AG04450 (cell line): Measurements from ENCODE around the gene SLC8A1. TPM values are rescaled to one million over a fixed set of nuclear protein-coding genes. Genes with fewer than 3 reads are reported as not detected.
A peak's percentile ranks its signal among the peaks of the same experiment; 100 is the strongest.

Experiments used
- CTCF ChIA-PET: fragments of 300-600, 350-600 bp; formaldehyde crosslinking; extraction: SDS; loops from one replicate; lab custom pipeline; 2022; ENCODE audit warnings: antibody characterized with exemption, inconsistent platforms; lab: Charles Lee
- POLR2A ChIA-PET: fragments of 350-600 bp; formaldehyde crosslinking; extraction: SDS; loops from one replicate; lab custom pipeline; 2021; ENCODE audit warnings: antibody characterized with exemption, inconsistent platforms; lab: Yijun Ruan, JAX
- DNase-seq: peaks from one replicate; pipeline ENCODE4 v3.0.0-alpha.2; 2011; ENCODE audit warnings: low read depth, low spot score
- H3K27ac ChIP-seq: one replicate; pipeline ENCODE4 v1.5.1; 2012; ENCODE audit warnings: low read depth, low read length, control low read depth
- H3K27me3 ChIP-seq: one replicate; pipeline ENCODE4 v1.6.0; 2012; ENCODE audit warnings: low read length; ENCODE audit not compliant: control insufficient read depth, insufficient read depth
- H3K4me3 ChIP-seq: 2 replicates; pipeline ENCODE4 v1.5.1; 2011; ENCODE audit warnings: mild to moderate bottlenecking, low read depth, low read length, control low read depth
- H3K9me3 ChIP-seq: 2 replicates; pipeline ENCODE4 v1.5.1; 2012; ENCODE audit warnings: low read length; ENCODE audit not compliant: control insufficient read depth, insufficient read depth
- CTCF ChIP-seq: IDR thresholded peaks from 2 replicates; pipeline ENCODE4 v1.5.1; 2011; ENCODE audit warnings: low read depth, low read length, control low read depth, inconsistent platforms
- polyA plus RNA-seq: library from polyadenylated mRNA; depleted of rRNA; stranded (reverse); fragments of >200 nt; gene quantifications from 2 replicates; pipeline ENCODE4 v1.2.3, GENCODE V29; 2011

The SLC8A1 gene
- polyA plus RNA-seq, 1 experiment = 19.3 TPM

DNA sequence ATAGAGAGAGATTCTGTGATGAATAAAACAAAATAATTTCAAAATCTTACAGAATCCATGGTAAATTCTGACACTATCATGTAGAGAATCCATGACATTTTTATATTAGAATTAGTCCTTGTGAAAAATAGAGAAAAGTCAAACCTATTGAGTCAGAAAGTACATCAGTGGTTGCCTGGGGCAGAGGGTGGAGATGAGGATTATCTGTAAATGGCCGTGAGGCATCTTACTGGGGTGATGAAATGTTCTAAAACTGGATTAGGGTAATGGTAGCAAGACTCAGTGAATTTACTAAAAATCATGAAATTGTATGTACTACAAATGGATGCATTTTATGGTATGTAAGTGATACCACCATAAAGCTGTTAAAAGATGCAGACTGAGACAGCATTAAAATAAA lies 323.1 kb downstream of the SLC8A1 start:
- no peak for TF ChIP-seq CTCF
- H3K27ac ChIP-seq = peak overlapping the region; percentile 93
- POLR2A ChIA-PET = interaction anchor here (1.7 kb wide), 1 partner anchor 26 kb away, joined by 13 read pairs; no protein-coding TSS in a partner anchor
- DNase-seq = no peak
- H3K9me3 ChIP-seq = no peaks in the 10 kb centered on the region
- H3K4me3 ChIP-seq = no peak overlapping the region
- CTCF ChIA-PET = interaction anchor here (1.5 kb wide), 1 partner anchor 64 kb away, joined by 3 read pairs; no protein-coding TSS in a partner anchor
- H3K27me3 ChIP-seq = no peaks in the 10 kb centered on the region

GRCh38 chr2:40127890-40128557 lies 323.9 kb downstream of the SLC8A1 start:
- ChIA-PET CTCF (interaction anchor here (0.7 to 3.0 kb wide), 5 partner anchors 11 to 214 kb away, joined by 3 to 15 read pairs (median 3); no protein-coding TSS in a partner anchor), POLR2A (interaction anchor here (0.5 to 1.7 kb wide), 11 partner anchors 25 to 215 kb away, joined by 3 to 13 read pairs (median 4); no protein-coding TSS in a partner anchor)
- no peak for TF ChIP-seq CTCF
- Histone ChIP-seq H3K9me3 (no peaks in the 10 kb centered on the region), H3K27ac (peak overlapping the region; percentile 93), H3K4me3 (no peak overlapping the region), H3K27me3 (no peaks in the 10 kb centered on the region)
- peak; percentile 89 for DNase-seq

DNA sequence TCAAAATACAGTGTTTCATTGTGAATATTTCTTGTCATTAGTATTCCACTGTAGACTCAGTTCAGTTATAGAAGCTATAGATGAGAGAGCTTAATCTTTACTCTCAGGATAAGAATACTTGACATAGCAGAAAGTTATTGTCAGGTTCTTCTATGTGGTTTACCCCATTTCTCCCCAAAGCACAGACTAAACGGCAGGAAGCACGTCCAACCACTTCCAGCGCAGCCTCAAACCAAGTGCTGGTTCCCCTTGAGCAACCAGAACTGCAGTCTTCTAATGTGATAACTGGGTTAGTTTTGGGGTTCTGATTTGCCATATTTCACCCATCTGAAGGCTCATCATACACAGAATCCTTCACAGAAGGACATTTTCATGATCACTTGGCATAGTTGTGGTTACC lies 324.7 kb downstream of the SLC8A1 start:
- DNase-seq = no peak
- H3K4me3 ChIP-seq = no peak overlapping the region
- ChIA-PET POLR2A (interaction anchor here (1.0 to 1.7 kb wide), 7 partner anchors 24 to 213 kb away, joined by 3 to 13 read pairs (median 5); no protein-coding TSS in a partner anchor), CTCF (interaction anchor here (1.0 to 3.0 kb wide), 3 partner anchors 11 to 213 kb away, joined by 3 to 15 read pairs (median 3); no protein-coding TSS in a partner anchor)
- no peak for TF ChIP-seq CTCF
- no peaks in the 10 kb centered on the region for H3K9me3 ChIP-seq
- no peaks in the 10 kb centered on the region for H3K27me3 ChIP-seq
- peak overlapping the region; percentile 93 for H3K27ac ChIP-seq

DNA sequence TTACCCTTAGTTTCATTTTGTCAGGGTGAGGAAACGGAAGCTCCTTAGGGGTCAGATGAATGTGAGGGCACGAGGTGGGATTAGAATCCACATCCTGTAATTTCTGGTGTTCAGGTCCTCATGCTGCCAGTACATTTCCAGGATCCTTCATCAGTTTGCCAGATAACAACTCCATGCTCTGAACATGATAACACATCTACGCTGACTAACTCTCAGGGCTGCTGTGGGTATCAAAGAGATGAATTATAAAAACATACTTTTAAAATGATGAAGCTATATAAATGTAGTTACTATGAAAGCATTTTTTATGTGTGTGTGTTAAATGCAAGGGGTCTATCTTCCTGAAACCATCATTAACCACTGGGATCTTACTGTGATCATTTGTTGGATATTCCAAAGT lies 325.9 kb downstream of the SLC8A1 start:
- Histone ChIP-seq H3K9me3 (no peaks in the 10 kb centered on the region), H3K4me3 (no peak overlapping the region), H3K27me3 (no peaks in the 10 kb centered on the region), H3K27ac (peak overlapping the region; percentile 34)
- no peak for DNase-seq
- ChIA-PET POLR2A (no interaction called here), CTCF (interaction anchor here (1.0 to 3.0 kb wide), 2 partner anchors 11 to 212 kb away, joined by 3 to 15 read pairs; no protein-coding TSS in a partner anchor)
- no peak for TF ChIP-seq CTCF

GRCh38 chr2:40123746-40124145 lies 328.1 kb downstream of the SLC8A1 start:
- TF ChIP-seq CTCF = no peak
- POLR2A ChIA-PET = interaction anchor here (0.7 kb wide), 1 partner anchor 20 kb away, joined by 3 read pairs; no protein-coding TSS in a partner anchor
- Histone ChIP-seq H3K9me3 (no peaks in the 10 kb centered on the region), H3K4me3 (no peak overlapping the region), H3K27me3 (no peaks in the 10 kb centered on the region), H3K27ac (no peak overlapping the region)
- CTCF ChIA-PET = interaction anchor here (1.0 to 1.6 kb wide), 4 partner anchors 17 to 326 kb away, joined by 3 to 5 read pairs (median 3); no protein-coding TSS in a partner anchor
- no peak for DNase-seq
